ENCODE measurements around the gene GALR1.

GRCh38 chr18:77267969-77268368 lies 18.3 kb downstream of the GALR1 start:
- TF ChIP-seq CTCF (IDR thresholded peaks at IDR 0.05) = no peak
- TF ChIP-seq POLR2A (IDR thresholded peaks at IDR 0.05) = no peak

Data from heart left ventricle (tissue), 13 donors.